ENCODE measurements around the gene NTN1. TPM values are rescaled to one million over a fixed set of nuclear protein-coding genes. Genes with fewer than 3 reads are reported as not detected.

Gene NTN1
- total RNA-seq, 2 donors from 2014 or later, result 3.6 to 4.0 TPM

DNA sequence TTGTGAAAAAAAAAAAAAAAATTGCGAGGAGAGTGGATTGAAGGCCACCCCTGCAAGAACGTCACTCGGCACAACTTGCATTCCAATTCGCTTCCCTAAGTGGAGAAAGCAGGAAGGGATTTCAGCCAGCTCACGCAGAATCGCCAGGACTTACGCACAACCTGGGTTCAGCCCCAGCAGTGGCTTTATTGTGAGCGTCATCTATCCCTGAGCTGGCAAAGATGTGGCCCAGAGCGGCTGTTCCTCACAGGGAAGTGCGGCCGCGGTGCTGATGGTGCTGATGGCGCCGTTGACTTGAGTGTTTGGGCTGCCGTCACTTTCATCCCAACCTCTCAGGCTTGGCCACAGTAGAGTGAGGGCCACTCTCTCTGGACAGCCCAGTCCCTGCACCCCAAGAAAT, 197.6 kb downstream of the NTN1 start:
- peaks cover 18% of the 10 kb centered on the region for H3K4me1 ChIP-seq
- WGBS, 2 donors, result 86 to 87% methylated on average over 8 to 15 of the region's 15 CpGs
- intact Hi-C loops (cut with DNase I), result no loop called here
- H3K27me3 ChIP-seq, result no peaks in the 10 kb centered on the region
- H3K9me3 ChIP-seq, result no peaks in the 10 kb centered on the region
- ATAC-seq (no peak), DNase-seq (no peak)
- TF ChIP-seq POLR2A (IDR thresholded peaks at IDR 0.05), result no peak
- TF ChIP-seq, protein P1, sequence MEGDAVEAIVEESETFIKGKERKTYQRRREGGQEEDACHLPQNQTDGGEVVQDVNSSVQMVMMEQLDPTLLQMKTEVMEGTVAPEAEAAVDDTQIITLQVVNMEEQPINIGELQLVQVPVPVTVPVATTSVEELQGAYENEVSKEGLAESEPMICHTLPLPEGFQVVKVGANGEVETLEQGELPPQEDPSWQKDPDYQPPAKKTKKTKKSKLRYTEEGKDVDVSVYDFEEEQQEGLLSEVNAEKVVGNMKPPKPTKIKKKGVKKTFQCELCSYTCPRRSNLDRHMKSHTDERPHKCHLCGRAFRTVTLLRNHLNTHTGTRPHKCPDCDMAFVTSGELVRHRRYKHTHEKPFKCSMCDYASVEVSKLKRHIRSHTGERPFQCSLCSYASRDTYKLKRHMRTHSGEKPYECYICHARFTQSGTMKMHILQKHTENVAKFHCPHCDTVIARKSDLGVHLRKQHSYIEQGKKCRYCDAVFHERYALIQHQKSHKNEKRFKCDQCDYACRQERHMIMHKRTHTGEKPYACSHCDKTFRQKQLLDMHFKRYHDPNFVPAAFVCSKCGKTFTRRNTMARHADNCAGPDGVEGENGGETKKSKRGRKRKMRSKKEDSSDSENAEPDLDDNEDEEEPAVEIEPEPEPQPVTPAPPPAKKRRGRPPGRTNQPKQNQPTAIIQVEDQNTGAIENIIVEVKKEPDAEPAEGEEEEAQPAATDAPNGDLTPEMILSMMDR (IDR thresholded peaks at IDR 0.05), result no peak
- H3K4me3 ChIP-seq, result no peak overlapping the region
- H3K36me3 ChIP-seq (replicated peaks in 1 of 2; ENCODE audit: insufficient read depth in 1 of 2, low read depth in 2 of 2), result no peaks in the 10 kb centered on the region
- H3K27ac ChIP-seq, result no peak overlapping the region

DNA sequence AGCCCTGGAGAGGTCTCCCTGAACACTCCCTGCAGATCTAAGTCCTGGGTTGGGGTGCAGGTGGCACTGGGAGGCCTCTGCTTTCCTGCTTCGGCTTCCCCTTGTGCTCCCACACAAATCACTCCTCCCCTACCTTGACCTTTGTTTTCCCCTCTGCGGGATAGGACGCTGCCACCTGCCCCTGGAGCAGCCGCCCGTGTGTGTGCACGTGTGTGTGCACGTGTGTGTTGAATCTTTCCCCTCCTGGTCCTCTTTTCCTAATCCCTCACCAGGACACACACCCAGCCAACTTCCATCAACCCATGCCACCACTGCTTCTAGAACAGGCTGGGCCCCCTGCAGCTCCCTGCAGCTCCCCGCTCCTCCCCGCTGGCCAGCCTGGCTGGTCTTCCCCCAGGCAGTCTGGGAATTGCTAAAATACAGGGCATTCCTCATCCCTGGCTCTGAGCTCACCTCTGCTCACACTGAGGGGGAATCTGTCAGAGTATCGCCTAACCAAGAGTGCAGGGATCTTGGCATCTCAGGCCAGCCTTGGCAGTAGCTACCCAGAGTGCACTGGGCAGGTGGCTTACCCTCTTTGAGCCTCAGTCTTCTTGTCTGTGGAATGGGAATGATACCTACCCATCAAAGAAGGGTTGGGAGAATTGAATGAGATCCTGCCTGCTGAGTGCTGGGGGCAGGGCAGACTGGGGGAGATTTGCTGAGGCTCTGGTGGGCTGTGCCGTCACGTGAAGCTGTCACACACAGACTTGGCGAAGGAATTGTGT, 198.5 kb downstream of the NTN1 start:
- TF ChIP-seq, protein P1 (IDR thresholded peaks at IDR 0.05), result no peak
- TF ChIP-seq POLR2A (IDR thresholded peaks at IDR 0.05), result no peak
- ATAC-seq (no peak), DNase-seq (no peak)
- intact Hi-C loops (cut with DNase I), result no loop called here
- Histone ChIP-seq H3K36me3 (replicated peaks in 1 of 2; ENCODE audit: insufficient read depth in 1 of 2, low read depth in 2 of 2) (no peaks in the 10 kb centered on the region), H3K4me3 (no peak overlapping the region), H3K9me3 (no peaks in the 10 kb centered on the region), H3K27me3 (no peaks in the 10 kb centered on the region), H3K4me1 (peaks cover 18% of the 10 kb centered on the region), H3K27ac (no peak overlapping the region)
- 84 to 91% methylated on average over 13 of the region's 13 CpGs for WGBS, 2 donors

DNA sequence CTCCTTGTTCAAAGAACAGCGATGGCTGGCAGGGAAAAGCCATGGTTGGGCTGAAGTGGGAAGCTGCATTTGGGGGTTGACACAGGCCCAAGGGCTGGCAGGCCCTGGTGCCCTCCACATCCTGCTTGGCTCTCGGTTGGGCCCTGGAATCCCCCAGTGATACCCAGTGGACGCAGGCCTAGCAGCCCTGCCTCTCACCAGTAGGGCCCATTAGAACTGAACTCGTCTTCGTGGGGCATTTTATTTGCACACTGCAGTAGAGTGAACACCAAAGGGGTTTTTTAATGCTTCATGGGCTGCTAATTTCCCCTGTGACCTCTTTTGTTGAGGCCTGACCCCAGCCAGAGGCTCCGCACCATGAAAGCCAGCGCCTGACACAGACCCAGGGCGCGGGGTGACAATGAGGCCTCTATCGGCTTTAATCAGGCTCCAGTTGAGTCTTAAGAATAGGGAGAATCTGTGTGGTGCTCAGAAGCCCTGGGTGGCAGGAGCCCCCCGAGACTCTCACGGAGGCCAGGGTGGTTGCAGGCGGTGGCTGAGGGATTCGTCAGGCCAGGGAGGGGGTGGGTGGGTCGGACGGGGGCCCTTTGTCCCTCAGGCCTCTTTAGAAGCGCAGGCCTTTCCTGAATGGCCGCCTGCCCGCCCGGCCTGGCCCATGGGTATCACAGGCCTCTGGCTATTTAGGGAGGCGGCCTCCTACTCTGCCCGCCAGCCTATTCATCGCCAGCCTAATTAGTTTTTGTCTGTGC, 199.3 kb downstream of the NTN1 start:
- WGBS, 2 donors, result 81 to 89% methylated on average over 11 to 12 of the region's 23 CpGs

DNA sequence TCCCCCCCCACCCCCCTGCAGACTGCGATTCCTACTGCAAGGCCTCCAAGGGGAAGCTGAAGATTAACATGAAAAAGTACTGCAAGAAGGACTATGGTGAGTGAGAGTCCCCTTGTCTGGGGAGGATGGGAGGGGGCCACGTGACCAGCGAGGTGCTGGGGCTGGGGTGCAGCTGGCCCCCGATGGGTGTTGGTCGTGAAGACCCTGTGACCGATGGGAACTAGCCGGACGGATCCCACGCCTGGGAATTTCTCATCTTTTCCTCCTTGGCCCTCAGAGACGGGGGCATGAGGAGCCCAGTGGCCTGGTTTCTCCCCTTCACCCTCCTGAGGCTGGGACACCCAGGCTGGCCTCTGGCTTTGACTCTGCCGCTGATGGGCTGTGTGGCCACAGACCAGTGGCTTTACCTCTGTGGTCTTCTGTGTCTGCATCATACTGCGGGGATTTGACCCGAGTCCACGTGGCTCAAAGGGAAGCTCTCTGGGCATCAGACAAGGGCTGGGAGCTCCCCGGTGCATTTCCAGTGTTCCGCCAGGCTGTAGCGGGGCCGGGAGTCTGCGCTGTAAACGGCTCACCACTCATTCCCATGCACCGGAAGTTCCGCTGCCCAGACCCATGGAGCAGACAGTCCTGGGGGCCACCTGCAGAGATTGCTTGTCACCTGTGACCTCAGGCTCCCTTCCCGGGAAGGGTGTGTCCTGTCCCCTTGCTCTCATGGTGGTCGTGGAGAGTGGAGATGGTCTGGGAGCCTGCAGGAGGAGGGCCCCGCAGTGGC, 200.0 kb downstream of the NTN1 start:
- Histone ChIP-seq H3K4me3 (no peak overlapping the region), H3K27me3 (no peaks in the 10 kb centered on the region), H3K4me1 (peaks cover 18% of the 10 kb centered on the region), H3K36me3 (replicated peaks in 1 of 2; ENCODE audit: insufficient read depth in 1 of 2, low read depth in 2 of 2) (no peaks in the 10 kb centered on the region), H3K27ac (no peak overlapping the region), H3K9me3 (no peaks in the 10 kb centered on the region)
- 84 to 93% methylated on average over 19 to 22 of the region's 25 CpGs for whole genome bisulfite sequencing, 2 donors
- TF ChIP-seq POLR2A (IDR thresholded peaks at IDR 0.05), result no peak
- TF ChIP-seq, protein P1 (IDR thresholded peaks at IDR 0.05), result no peak
- no peak for DNase-seq
- intact Hi-C loops (cut with DNase I), result no loop called here
- ATAC-seq, result no peak

More for the DNA sequence above, 199.3 kb downstream of the NTN1 start:
- intact Hi-C loops (cut with DNase I), result no loop called here
- no peak for ATAC-seq
- no peaks in the 10 kb centered on the region for H3K9me3 ChIP-seq
- no peak for DNase-seq
- H3K4me3 ChIP-seq, result no peak overlapping the region
- peaks cover 18% of the 10 kb centered on the region for H3K4me1 ChIP-seq
- H3K36me3 ChIP-seq (replicated peaks in 1 of 2; ENCODE audit: insufficient read depth in 1 of 2, low read depth in 2 of 2), result no peaks in the 10 kb centered on the region
- H3K27ac ChIP-seq, result no peak overlapping the region
- H3K27me3 ChIP-seq, result no peaks in the 10 kb centered on the region
- TF ChIP-seq, protein P1 (IDR thresholded peaks at IDR 0.05), result no peak
- TF ChIP-seq POLR2A (IDR thresholded peaks at IDR 0.05), result no peak
